ENCODE results near the gene DLX5.
A peak's percentile ranks its signal among the peaks of the same experiment; 100 is the strongest.

Gene DLX5

DNA sequence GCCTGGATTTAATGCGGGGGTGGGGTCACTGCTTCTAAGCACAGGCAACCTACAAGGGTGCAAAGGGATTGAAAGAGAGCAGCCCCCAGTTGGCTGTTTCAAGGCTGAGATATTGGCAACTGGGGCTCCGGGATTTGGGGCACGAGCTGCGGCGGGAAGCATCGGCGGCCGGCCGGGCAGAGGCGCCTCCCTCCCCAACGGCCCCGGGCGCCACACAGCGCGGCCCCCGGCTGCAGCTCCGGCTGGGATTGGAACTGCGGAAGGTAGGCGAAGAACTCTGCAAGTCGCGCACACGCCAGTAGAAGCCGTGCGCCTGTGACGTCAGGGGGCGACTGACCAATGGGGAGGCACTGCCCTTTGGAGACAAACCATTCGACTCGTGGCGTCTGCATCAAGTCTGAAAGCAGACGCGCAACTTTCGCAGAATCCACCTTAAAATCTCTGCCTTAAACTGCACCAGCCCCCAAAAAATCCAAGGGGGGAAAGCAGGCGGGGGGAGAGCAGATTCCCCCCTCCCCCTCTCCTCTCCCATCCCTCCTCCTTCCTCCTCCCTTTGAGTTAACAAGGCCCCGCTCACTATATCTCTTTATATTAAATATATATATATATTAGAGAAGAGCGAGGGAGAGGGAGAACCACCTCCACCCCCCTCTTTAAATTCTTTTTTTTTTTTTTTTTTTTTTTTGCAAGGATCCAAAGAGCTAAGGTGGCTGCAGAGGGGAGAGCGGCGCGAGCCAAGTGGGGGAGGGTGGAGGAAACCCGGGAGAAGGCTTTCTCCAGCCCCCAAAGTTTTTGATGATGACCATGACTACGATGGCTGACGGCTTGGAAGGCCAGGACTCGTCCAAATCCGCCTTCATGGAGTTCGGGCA, 19.2 kb downstream of the DLX5 start, which contains the start of gene DLX6:
Gene DLX6, plus strand, starts transcription at position 371 of the 872 bp plus-strand sequence. Its CDS starts 425 bp downstream, at position 796.
- peak; percentile 96 for DNase-seq

- DNase-seq, result peak; percentile 99
Observed at GRCh38 chr7:97004247-97005182, 20.1 kb downstream of the DLX5 start.

DNA sequence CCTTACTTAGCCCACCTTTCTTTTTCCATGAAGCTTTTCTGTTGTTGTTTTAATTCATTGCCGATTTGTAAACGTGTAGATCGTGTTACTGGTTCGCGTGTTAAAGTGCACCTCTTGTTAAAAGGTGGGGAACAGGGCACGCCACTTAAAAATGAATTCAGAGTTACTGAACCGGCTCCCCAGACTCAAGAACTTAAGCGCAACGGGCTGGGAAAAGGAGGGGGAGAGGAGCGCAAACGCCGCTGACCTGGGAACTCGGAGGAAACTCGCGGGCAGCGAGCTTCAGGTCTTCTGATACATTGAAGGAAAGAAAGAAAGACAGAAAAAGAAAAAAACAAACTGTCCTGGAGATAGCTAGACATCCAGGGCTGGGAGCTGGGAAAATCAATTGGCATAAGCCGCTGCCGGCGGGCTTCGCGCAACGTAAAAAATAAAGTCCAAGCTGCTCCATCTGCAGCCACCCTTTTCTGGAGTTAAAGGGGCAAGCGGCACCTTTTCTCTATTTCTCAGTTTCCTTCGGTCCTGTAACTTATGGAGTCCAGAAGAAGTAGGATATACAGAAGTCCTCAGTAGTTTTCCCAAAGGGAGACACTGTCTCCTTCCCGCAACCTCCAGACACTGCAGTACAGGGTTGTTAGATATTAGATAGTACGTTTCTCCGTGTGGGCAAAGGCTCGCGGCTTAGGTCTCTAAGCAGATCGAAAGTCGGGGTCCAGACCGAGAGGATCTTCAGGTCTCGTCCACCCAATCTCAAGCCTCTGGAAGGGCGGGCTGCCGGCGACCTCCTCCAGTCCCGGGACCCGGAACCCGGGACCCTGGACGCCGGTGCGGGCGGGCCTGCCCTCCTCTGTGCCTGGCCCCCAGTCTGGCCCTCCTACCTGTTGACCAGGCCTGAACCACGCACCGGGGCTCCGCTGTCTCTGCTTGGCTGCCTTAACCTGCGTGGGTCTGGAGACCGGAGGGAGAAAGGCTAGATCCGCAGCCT, 21.1 kb downstream of the DLX5 start:
- no peak for DNase-seq

GRCh38 chr7:97002555-97003261, 21.9 kb downstream of the DLX5 start:
- no peak for DNase-seq

GRCh38 chr7:97001656-97002554, 22.7 kb downstream of the DLX5 start:
- no peak for DNase-seq

- DNase-seq, result no peak
Observed at GRCh38 chr7:97001221-97001620, 23.4 kb downstream of the DLX5 start.

DNA sequence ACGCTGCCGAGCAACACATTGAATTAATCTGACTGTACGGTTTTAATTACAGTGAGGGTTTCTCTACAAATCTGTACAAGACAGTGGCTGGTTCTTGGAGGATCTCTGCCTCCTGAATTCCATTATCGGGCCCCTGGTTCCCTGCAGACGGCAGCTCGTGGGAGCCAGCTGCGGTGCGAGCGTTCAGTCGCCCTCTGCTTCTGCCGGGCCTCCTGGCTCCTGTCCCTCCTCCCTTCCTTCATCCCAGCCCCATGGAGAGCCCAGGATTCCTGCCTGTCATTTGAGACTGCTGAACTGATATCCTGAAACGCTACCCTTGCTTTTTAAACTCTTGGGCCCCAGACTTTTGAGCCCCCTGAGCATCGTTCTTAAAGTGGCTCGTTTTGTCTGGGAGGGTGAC, 25.9 kb downstream of the DLX5 start:
- DNase-seq, result no peak

DNA sequence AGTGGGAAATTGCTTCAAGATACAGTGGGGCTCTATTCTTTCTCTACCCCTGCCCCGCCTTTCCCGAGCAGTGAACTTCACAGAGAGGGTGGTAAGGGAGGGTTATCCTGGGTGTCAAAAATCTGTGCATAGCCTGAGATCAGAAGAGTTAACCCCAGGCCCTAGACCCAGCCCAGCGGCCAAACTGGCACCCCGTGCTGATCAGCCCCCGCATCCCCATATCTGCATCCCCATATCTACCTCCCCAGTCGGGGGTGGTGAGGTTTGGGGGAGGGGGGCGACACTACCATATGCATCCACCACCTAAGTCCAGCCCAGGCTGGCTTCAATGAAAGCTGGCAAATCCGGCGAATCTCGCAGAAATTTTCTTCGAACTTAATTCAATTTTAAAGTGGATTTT, 26.3 kb downstream of the DLX5 start:
- no peak for DNase-seq

DNA sequence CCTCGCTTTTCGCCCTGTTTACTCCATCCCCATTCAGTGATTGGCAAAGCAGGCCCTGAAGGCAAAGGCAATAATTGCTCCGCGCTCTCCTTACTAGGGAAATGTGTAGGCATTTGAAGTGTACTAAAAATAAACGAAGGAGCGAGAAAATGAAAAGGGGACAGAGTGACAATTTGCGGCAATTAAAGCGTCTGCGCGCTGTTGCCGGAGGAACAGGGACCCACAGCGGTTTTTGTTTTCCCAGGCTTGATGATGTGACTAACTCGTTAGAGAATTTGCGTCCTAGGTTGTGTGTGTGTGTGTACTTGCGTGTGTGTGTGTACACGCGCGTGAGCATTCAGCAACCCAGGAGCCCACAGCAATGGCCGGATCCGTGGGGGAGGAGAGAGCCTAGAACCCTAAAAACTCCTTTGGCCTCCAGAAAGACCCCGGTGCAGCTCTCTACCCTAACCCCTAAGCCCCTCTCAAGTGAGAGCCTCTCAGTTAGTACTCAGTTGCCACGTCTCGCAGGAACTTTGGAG, 27.1 kb downstream of the DLX5 start:
- no peak for DNase-seq

DNA sequence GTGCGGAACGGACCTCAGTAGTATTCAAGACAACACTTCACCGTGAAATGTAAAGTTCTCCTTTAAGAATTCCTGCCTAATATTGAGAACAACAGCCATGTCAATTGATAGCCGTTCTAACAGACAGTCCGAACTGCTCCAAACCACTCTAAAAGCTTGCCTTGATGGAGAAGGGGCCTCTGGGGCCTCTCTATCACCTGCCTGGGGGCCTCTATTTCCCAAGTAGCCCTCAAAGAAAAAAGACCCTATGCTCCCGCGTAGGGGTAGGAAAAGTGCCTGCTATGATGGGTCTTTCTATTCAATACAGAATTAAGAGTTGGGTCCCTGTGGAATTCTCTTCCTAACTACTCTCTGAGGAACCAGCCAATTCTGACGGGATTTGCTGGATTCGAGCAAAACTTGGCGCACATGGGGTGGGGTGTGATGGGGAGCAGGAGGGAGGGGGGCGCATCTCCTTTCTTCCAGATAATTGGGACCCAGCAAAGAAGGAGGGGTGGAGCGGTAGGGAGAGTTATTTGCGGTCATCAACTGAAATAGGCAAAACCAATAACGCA, 27.6 kb downstream of the DLX5 start:
- DNase-seq, result no peak

DNA sequence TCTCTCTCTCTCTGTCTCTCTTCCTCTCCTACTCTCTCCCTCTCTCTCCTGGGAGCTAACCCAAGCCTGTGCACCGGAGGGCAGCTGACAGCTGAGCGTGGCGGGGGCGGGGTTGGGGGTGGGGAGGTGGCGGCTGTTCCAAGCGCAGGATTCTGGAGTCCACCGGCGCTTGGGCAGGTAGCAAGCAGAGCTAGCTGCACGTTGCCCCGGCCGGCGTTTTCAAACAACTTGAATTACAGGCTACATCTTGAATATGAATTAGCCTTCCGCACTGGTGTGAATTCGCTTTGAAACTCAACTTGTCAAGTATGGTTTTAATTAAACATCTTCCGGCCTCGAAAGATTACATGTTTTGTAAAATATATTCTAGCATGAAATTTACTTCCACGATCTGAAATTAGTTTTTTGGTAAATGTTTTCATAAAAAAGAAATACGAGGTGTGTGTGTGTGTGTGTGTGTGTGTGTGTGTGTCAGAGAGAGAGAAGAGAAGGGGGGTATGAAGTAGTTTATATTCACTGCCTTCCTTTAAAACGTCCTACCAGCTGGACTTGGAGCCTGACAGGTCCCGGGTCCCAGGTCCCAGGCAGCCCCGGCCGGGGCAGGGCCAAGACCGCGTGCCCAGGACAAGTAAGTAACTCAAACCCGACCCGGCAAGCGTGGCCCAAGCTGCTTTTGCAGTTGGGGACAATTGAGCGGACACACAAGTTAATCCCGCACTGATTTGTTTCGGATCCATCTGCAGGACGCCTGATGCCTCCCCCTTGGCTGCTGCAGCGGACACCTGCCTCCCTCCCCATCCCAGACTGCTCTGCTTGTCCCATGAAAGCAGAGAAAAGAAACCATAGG, 28.3 kb downstream of the DLX5 start:
- no peak for DNase-seq

DNA sequence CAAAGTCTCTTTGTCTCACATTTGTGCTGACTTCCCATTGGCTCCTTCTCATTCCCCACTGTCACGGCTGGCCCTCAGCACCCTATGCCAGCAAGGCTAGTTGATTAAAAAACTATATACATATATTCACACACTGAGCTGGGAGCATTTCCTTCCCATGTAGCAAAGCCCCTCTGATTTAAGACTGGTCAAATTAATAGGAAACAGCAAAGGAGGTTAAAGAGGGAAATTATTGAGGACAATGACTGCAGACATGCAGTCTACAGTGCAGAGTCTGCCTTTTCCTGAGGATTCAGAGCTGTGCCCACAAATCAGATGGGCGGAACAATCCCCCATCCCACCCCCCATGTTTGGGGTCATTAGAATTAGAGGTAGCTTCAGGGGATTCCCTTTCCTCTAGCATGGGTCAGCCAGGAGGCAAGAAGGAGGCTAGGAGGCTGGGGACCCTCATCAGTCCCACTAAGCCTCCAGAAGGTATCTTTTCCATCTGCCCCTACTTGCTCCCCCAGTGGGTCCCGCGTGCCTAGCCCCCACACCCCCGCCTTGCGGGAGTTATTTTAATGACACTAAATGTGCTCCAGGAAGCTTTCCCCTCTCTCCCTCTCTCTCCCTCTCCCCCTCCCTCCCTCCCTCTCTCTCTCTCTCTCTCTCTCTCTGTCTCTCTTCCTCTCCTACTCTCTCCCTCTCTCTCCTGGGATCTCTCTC, 29.1 kb downstream of the DLX5 start:
- no peak for DNase-seq

DNA sequence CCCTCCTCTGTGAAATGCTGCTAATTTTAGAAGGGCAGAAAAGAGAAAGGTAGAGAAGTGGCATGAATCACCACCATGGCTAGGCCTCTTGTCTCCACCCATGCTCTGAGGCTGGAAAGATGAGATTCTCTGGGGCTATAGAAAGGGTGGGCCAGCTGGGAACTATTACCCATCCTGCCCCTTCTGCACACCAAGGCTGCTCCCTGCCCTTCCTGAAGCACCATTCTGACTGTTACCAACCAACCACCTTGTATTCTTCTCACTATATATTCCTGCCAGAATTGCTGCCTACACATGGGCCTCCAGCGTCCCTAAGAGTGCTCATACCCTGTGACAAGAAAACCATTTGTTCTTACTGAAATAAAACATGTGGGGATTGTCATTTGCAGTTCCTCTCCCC, 30.7 kb downstream of the DLX5 start:
- no peak for DNase-seq

- no peak for DNase-seq
Observed at GRCh38 chr7:96993094-96993865, 31.4 kb downstream of the DLX5 start.

DNA sequence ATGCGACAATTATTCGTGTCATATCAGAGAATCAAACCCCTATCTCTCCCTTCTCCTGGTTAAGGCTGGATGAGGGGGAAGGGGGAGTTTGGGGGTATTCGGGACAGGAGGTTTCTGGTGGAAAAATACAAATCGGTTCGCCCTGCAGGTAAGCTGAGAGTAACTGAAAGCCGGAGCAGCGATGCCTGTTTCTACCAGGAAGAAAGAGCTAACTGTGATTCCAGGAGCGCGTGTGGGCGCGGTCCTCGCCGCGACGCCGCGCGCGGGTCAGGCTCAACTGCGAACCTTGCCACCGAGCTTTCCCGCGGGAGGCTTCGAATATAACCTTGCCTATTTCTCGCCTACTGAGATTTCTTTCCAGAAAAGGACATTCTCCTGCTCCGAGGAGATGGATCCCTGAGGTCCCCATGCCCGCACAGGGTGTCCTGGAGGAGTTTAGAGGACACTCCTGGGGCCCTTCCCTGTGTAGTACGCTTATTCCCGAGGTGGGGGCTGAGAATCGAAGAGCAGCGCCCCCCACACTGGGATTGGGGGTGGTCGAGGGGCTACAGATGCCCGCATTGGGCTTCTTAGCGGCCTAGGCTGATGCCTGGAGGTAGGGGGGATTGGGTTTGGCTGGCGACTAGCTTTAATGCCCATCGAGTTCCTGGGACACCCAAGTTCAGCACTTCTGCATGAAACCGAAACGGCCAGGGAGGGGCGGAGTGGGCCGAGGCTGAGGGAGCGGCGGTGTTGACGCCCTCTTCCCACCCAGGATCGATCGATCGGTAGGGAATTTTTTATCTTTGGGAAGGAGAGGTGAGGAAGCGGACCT, 32.2 kb downstream of the DLX5 start:
- no peak for DNase-seq

- DNase-seq, result no peak
Observed at GRCh38 chr7:96991546-96992191, 33.0 kb downstream of the DLX5 start.
